Inferior parietal cortex (tissue), 1 donor: Measurements from ENCODE around the gene CD164L2.
"Not testable (repeated sequence)": the region's sequence is repeated elsewhere in the genome, so short reads cannot be mapped to it uniquely, and the experiment has no call there.

Experiments used
- DNase-seq: peaks from one replicate; pipeline ENCODE4 v3.0.0-alpha.2; 2016; ENCODE audit errors: extremely low spot score

Gene CD164L2

DNA sequence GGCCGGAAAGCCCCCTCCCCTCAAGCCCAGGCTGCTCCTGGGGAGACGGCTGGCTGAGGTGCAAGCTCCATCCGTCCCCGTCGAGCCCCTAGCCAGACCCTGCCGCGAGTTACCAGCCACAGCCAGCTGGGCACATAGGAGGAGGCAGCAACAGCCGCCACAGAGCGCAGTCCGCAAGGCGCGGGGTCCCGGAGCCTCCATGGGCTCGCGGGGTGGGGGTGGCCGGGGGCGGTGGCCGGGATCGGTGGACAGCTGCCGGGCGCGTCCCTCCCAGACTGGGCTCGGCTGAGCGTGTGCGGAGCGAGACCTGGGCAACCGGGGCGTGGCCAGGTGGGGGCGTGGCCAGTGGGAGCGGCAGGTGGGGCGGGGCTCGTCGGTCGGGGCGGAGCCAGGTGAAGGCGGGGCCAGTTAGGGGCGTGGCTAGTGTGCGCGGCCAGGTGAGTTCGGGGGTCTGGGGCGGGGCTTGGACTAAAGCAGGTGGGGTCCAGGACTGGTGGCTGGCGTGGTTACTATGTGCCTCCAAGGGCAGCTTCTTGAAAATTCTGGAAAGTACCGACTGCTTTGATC lies at the start of gene CD164L2:
Gene CD164L2 (minus strand): TSS at position 295 of the 567 bp plus-strand sequence. CDS start 94 bp downstream, at position 201.
- DNase-seq, result no peak

DNA sequence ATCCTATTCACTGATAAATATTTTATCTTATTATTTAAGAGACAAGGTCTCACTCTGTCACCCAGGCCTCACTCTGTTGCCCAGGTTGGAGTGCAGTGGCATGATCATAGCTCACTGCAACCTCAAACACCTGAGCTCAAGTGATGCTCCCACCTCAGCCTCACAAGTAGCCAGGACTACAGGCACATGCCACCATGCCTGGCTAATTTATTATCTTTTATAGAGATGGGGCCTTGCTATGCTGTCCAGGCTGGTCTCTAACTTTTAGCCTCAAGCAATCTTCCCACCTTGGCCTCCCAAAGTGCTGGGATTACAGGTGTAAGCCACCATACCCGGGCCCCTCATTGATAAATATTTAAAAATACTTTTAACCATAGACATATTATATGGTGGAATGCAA lies 49.6 kb upstream of the CD164L2 start:
- DNase-seq, result not testable (repeated sequence)

- no peak for DNase-seq
Observed at GRCh38 chr1:27431601-27431940, 48.4 kb upstream of the CD164L2 start.

DNA sequence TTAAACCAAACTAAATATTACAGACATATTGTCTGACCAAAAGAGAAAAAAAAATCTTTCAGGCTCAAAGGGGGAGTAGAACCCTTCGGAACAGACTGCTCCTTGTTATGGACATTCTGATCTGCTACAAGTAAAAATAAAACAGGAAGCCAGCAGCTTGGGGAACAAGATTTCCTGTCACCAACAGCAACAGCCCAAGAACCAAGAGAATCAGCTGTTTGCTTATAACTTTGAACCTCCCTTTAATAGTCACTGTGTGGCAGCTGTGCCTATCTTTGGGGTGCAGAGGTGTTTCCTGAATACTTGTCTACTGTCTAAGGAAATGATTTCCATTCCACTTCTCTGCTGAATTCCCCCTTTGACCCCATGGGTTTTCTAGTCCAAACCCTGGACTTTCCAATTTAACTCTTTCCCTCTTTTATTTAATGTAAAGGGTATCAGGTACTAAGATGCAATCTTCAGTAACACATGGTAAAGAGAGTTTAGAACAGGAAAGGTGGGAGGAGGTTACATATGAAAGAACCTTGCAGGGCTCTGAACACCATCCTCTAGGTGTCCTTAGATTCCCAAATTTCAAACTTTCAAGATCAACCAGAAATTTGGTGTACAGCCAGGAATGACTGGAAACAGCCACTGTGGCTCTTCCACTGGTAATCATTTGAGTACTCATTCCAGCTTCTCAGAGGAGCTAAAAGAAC lies 47.9 kb upstream of the CD164L2 start:
- DNase-seq, result peak; percentile 69

DNA sequence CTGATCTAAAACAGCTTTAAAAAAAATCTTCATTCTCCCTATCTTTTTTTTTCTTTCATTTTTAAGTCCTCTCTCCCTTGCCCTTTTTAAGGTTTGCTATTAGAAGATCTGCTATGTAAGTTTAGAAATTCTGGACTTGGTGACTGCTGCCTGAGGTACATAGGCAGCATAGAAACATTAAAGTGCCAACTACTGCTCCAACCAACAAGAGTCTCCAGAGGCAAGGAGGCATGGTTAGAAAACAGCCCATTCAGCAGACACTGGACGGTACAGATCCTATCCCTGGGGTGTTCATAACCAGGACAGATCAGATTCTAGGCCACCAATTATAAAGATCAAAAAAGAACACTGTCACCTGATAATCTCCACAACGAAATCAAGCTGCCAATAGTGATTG lies 45.9 kb upstream of the CD164L2 start:
- DNase-seq, result no peak

- DNase-seq, result peak; percentile 58
Observed at GRCh38 chr1:27428316-27429028, 45.3 kb upstream of the CD164L2 start.

GRCh38 chr1:27427816-27428315 lies 44.7 kb upstream of the CD164L2 start:
- DNase-seq, result no peak

DNA sequence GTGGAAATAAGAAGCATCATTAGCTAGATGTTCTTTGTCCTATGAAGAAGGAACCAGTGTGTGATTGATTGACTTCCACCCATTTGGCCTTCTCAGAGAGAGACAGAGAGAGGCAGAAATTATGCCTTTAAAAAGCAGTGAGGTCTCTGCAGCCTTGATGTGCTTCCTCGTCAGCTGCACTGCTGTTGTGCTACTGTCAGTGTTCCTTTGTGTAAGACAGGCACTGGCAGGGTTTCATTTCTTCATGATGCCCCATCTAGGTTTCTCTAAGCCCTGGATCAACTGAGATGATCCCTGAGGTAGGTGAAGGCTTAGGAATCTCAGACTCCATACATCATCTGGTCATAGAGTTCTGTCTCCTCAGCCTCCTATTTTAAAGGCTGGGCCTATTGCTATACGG lies 44.2 kb upstream of the CD164L2 start:
- DNase-seq, result no peak

- DNase-seq, result no peak
Observed at GRCh38 chr1:27423709-27424108, 40.6 kb upstream of the CD164L2 start.

GRCh38 chr1:27418326-27419185 lies 35.4 kb upstream of the CD164L2 start:
- peak; percentile 72 for DNase-seq

DNA sequence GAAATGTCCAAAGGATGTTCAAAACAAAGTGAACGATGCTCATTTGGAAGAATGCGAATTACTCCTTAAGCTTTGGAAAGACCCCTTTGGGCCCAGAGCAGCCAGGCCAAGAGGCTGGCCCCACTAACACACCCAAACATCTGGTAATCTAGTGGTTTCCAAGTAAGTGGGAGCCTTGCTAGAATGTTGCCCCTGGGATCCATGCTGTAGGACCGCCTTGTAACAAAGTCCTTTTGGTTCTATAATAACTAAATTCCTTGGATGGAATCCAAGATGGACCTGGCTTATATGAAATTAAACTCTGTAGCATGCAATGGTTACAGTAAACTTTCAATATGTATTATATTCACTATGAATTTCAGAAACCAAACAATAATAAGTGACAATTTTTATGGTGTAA lies 34.6 kb upstream of the CD164L2 start:
- DNase-seq, result no peak

GRCh38 chr1:27416387-27417111 lies 33.4 kb upstream of the CD164L2 start:
- peak; percentile 62 for DNase-seq

- DNase-seq, result no peak
Observed at GRCh38 chr1:27414091-27414490, 31.0 kb upstream of the CD164L2 start.

DNA sequence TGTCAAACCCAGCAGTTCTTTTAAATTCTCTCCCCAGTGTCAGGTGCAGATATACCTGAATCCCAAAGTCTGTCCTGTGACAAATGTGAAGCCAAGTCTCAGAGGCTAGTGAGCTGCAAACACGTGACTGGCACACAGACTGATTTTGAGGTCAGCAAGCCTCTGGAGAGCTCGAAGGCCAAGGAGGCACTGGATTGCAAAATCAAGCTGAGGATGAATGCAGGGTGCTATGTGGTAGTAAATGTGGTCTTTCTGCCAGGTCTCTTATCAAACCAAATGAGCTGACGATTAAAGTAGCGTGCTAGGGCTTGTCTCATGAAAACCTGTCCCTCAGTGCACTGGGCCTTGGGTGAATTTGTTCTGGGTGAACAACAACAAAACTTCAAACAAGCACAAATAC lies 29.9 kb upstream of the CD164L2 start:
- no peak for DNase-seq

- DNase-seq, result no peak
Observed at GRCh38 chr1:27412502-27412901, 29.4 kb upstream of the CD164L2 start.

DNA sequence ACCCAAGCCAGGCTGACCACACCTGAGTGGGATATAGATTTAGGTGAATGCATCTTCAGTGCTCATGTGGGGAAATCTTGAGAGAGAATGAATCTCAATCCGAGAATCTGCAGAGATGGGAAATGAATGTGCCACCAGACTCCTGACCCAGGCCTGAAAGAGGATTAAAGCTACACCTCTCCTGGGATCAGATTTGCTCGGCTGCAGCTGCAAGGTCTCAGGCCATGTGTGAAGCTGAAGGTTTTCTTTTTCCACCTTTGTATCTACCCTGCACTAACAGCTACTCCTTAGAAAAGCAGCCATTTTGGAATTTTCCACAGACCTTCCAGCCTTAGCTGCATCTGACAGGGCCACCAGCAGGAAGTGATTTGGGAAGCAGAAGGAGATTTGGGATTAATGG lies 27.6 kb upstream of the CD164L2 start:
- DNase-seq, result no peak

- no peak for DNase-seq
Observed at GRCh38 chr1:27409669-27410068, 26.5 kb upstream of the CD164L2 start.

- DNase-seq, result no peak
Observed at GRCh38 chr1:27408151-27408550, 25.0 kb upstream of the CD164L2 start.

- DNase-seq, result not testable (repeated sequence)
Observed at GRCh38 chr1:27406791-27407190, 23.7 kb upstream of the CD164L2 start.

DNA sequence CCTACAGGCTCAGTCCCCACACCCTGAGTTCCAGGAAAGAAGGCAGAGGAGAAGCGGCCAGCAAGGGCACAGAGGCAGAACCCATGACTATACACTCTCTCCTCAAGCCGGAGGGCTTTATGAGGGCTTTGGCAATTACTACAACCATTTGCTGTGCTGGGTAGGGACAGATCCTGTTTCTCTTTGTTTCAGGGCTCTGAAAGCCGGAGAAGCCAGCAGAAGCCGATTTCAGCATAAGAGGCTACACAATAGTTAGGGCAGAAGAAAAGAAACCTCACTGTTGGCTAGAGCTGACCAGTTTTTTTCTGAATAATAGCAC lies 23.2 kb upstream of the CD164L2 start:
- DNase-seq, result no peak

GRCh38 chr1:27405598-27406361 lies 22.6 kb upstream of the CD164L2 start:
- DNase-seq, result not testable (repeated sequence)
